GM19372 (cell line): Measurements from ENCODE around the gene CBR4.
"Not testable (repeated sequence)": the region's sequence is repeated elsewhere in the genome, so short reads cannot be mapped to it uniquely, and the experiment has no call there.

Experiments used
- ATAC-seq: cut with Tn5 transposase; IDR thresholded peaks from one replicate; pipeline ENCODE4 v1.9.1; 2021; ENCODE audit warnings: mild to moderate bottlenecking, low read depth, moderate library complexity; ENCODE audit not compliant: unreplicated experiment

Gene CBR4

DNA sequence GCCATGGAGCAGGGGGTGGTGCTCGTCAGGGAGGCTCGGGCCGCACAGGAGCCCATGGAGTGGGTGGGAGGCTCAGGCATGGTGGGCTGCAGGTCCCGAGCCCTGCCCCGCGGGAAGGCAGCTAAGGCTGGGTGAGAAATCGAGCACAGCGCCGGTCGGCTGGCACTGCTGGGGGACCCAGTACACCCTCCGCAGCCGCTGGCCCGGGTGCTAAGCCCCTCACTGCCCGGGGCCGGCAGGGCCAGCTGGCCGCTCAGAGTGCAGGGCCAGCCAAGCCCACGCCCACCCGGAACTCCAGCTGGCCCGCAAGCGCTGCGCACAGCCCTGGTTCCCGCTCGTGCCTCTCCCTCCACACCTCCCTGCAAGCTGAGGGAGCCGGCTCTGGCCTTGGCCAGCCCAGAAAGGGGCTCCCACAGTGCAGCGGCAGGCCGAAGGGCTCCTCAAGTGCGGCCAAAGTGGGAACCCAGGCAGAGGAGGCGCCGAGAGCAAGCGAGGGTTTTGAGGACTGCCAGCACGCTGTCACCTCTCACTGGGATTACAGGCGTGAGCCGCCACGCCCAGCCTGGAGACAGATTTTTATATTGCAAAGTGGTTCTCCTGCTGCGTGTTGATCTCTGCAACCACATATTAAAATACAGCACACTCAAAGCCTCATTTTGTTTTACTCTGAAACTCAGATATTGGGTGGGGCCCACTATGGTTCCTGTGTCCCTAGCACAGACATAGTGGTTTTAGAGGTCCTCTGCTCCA is 26.0 kb upstream of the CBR4 start:
- not testable (repeated sequence) for ATAC-seq

DNA sequence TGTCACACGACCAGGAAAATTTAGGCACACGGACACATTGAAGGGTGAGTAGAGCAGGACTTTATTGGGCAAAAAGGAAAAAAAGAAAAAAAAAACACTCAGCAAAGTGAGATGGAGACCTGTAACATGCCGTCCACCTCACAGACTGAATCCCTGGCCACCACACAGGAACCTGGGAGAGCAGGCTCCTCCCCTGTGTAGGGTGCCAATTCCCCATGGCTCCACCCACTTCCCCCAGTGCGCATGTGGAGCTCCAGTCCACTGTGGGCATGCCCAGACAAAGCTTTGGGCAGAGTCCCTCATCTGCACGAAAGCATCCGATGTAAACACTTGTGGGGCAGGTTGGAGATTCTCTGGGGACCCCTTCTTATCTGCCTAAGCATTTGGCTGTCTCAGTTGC is 23.6 kb upstream of the CBR4 start:
- no peak for ATAC-seq

DNA sequence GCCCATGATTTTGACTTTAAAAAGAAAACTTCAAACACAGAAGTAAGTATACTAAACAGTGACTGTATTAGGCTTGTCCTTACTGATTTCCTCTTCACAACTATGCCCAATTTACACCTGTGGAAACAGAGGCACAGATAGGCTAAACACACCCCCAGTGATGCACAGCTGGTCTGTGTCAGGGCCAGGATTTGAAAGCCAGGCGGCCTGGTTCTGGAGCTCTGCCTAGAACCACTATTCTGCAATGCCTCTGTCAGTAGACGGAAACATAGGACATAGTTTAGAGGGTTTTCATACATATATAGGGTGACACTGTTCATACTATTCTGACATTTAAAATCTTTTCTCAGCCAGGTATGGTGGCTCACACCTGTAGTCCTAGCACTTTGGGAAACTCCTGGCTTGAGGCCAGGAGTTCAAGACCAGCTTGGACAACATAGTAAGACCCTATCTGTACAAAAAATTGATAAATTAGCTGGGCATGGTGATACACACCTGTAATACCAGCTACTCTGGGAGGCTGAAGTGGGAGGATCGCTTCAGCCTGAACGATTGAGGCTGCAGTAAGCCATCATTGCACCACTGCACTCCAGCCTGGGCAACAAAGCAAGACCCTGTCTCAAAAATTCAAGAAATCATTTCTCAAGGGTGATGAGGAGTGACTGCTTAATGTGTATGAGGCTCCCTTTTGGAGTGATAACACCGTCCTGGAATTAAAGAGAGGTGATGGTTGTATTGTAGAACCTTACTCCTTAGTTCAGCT is 23.0 kb upstream of the CBR4 start:
- ATAC-seq = no peak

DNA sequence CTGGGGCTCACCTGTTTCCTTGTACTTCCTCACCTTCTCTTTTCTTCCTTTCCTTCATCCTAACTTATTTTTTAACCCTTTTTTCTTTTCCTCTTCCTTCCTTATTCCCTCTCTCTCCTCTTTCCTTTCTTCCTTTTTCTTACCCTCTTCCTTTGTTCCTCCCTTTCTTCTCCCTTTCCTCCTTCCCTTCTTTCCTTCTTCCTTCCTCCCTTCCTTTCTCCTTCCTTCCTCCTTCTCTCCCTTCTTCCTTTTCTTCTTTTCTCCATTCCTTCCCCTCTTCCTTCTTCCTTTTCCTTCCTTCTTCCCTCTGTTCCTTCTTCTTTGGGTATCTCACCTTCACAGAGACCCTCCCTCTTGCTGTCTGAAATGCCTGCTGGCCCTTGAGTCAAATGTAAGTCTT is 22.1 kb upstream of the CBR4 start:
- no peak for ATAC-seq

DNA sequence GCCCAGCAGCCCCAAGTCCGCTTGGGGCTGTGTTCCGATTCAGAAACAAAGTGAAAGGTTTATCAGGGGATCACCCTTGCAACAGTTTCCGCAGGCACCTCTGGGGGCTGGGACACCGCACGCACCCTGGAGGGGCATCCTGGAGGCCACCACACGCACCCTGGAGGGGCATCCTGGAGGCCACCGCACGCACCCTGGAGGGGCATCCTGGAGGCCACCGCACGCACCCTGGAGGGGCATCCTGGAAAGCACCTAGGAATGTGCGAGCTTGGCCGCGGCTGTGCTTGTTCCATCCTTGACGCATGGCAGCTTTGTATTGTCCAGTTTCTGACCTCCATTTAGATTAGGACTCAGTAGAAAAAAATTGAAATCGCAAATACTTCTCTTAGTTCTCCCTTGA is 21.3 kb upstream of the CBR4 start:
- ATAC-seq = no peak

DNA sequence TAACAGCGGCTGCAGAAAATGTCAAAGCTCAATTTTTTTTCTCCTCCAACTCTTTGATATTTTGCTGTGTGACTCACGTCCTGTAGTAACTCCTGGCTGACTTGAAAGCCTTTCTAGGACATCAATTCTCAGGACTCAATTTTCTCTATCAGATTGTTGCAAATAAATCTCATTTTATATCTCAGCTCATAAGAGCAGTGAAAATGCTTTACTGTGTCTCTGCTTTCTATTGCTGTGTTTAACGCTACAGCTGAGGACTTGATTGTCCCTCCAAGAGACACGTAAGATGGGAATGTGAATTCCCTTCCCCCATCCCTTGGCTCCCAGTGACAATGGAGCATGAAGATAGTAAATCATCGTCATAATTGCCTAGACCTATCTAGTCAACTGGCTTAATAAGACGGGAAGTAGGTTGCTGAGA is 20.5 kb upstream of the CBR4 start:
- no peak for ATAC-seq

DNA sequence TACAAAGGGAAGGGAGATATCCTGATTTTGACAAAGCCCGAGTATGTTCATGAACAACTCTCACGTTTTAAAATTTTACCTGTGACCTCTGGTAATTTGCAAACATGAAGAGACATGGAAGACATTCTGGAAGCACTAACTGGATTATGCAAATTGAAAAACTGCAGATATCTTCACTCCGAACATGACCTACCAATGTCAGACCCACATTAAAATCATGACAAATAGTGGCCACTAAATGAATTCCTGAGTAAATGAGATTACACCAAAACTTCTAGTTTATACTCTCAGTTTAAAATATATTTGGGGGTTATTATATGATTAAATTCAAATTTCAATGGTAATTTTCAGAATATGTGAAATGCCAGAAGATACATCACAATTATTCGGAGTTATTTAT is 19.9 kb upstream of the CBR4 start:
- ATAC-seq = no peak

DNA sequence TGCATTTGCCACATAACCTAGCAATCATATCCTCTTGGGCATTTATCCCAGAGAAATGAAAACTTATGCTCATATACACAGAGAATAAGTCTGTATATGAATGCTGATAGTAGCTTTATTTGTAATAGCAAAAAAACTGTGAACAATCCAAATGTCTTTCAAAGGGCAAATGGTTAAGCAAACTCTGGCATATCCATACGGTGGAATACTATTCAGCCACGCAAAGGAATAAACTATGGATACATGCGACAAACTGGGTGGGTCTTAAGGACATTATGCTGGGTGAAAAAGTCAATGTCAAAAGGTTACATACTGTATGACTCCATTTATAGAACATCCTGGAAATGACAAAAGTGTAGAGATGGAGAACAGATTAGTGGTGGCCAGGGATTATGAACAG is 17.6 kb upstream of the CBR4 start:
- no peak for ATAC-seq

DNA sequence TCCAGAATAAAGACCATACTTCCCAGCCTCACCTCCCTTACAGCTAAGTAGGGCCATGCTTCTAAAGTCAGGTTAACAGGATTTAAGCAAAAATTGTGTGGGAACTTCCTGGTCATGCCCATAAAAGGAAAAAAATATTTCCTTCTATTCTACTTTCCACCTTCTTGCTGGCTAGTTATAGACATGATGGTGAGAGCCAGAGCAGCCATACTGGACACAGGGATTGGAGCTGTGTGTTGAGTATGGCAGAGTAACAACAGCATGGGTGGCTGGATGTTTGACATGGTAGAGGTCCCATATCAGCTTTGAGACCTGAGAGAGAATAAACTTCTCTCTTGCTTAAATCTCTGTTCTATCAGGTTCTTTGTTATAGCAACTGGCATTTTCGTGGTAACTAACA is 15.1 kb upstream of the CBR4 start:
- ATAC-seq = no peak

DNA sequence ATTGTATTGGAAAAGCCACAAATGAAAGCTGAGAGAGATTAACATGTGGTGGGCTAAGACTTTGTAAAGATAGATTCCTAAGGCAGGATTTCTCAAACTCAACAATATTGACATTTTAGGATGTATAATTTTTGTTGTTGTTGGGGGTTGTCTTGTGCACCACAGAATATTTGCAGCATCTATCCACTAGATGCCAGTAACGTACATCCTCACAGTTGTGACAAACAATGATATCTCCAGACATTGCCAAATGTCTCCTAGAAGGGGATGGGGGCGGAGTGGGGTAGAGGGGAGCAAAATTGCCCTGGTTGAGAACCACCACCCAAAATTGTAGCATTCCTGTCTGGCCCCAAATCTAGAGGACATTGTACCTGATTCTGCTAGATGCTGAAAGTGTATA is 14.7 kb upstream of the CBR4 start:
- ATAC-seq = peak; percentile 79

DNA sequence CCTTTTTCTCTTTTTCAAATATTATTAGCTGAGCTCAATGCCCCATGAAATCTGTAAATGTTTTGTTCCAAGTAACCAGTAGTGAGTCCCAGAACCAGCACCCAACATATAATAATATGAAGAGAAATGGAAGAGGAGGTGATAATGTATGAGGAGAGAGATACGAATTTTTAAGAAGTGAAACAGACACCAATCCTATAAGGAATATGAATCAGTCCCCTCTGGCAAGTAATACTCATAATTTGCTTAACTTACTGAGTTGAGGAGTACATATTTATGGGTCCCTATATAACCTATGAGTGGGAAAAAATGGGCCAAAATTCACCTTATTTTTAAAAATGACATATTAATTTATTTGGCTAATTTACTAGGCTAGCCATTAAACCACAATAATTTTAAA is 8.4 kb upstream of the CBR4 start:
- no peak for ATAC-seq

DNA sequence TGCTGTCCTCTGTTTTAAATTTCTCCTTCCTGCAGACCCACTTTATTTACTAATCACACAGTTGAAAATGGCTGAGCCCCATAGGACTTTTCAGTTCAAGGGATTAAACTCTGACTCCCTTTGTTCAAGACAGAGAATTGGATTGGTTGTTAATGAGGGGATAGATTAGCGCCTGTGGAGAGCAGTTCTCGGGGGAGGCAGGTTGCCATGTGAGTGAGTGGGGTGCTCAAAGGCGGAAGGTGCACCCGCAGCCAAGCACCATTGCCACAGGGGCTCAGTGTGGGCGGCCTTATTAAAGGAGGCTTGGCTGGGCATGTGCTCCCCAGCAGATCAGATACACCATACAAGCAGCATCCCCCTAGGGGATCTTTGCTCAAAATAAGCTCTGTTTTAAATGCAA is 7.9 kb upstream of the CBR4 start:
- ATAC-seq = no peak

DNA sequence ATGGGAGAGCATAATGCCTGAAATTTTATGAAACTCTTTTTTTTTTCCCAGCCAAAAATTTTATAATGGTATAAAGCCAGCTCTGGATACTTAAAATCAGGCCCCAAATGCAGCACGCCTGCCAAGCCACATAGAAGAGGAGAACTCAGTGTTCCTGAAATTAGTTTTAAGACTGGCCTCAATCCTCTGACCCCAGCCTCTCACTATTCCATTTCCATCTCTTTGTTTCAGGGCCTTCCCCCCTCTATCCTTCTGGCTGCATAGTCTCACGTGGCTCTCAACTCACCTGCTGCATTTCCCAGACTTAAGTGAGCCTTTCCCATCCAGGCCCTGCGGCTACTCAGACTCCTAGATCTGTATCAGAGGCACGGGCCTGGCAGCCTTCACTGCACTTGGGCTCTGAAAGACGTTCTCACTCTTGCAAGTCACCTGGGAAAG is 5.2 kb upstream of the CBR4 start:
- ATAC-seq = no peak

DNA sequence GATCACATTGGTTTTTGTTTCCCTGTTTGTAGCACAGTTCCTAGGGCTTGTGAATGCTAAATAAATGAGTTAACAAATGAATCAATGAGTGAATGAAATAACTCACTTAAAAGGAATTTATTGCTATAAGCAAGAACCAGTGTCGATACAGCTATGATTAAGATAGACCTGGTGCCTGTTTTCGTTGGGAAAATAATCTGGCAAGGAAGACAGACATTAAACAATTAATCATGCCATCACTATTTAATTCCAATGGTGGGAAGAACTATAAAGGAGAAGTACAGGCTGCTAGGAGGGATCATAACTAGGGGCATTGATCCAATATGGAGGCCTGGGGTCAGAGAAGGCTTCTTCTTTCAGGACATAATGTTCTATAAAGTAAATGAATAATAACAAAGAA is 4.5 kb upstream of the CBR4 start:
- no peak for ATAC-seq

DNA sequence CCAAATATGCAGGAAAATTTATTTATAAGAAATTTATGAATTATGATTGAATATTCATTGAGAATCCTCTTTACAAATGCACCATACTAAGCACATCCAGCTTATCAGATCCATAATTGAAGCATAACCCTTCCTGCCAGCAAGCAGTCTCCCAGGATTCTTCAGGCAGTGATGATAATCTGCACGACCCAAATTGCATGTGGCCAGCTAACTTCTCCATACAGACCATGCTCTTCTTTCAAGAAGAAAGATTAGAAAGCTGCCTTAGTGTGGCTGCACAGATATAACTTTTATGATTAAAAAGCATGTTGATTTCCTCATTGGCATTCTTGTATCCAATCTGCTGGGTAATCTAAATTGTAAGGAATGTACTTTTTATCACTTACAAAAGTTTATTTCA is 3.3 kb upstream of the CBR4 start:
- ATAC-seq = no peak

DNA sequence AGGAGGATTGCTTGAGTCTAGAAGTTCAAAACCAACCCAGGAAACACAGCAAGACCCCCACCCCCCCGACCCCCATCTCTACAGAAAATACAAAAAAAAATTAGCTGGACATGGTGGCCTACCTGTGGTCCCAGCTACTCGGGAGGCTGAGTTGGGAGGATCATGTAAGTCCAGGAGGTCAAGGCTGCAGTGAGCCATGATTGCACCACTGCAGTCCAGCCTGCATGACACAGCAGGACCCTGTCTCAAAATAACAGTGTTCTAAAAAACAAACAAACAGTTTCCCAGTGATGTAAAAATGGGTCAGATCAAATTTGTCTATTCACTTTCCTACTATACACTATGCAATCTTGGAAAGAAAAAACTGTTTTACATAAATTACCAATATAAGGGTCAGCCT is 2.0 kb upstream of the CBR4 start:
- ATAC-seq = no peak

DNA sequence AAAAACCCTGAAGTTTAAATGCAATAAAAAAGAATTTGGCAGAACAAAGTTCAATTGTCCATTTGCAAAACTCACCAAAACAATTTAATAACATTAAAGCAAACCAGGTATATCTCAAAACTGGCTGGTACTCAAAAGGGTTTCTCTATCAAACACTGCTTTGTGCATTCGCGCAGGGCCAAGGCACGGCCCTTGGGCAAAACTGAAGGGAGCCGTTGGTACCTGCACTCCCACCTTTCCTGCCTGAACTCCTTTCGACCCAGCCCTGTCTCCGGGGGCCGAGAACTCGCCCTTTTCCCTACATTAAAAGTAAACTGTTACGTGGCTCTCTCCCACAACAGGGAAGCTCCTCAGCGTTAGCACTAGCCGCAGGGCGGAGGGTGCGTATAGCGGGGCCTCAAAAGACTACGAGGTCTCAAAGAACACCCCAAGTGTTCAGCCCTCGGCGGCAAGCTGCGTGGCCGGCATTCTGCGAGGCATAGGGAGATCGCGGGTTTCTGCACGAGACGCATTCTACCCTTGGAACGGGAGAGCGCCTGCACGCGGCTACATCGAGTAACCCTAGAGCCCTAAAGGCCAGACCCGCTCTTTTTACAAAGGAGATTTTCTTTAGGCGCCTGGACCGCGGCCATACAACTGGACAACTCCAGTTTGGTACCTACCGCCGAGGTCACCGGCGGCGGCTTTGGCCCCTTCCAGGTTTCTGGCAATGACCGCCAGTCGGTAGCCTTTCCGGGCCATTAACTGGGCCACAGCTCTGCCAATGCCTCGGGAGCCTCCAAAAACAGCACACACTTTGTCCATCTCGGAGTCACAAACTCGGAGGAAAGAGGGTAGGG is 550 bp downstream of the CBR4 start:
- peak; percentile 23 for ATAC-seq

DNA sequence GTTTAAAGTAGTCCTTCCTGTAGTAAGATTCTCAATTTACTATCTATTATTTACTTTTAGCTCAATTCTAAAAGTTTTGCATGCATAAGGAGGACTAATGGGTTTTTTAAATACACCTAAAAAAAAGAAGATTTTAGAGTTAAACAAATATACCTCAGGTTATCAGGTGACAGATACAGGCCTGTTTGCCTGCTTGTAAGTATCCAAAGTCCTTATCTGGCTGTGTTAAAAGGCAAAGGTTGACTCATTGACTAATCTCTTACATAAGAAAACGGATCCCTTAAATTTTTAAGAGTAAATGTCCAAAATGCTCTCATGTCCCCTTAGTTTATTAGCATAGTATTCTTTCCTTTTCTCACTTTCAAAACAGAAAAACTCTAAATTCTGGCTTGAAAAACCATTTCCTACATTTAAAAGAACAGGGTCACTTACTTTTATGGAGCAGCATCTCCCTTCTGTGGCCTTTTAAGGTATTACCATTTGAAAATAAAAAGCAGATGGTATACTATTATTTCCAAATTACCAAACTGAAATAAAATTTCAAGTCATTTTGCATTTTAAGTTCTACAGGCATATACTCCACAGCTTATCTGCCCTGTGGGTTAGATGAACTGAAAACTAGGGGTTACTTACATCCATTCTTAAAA is 4.5 kb downstream of the CBR4 start:
- no peak for ATAC-seq

DNA sequence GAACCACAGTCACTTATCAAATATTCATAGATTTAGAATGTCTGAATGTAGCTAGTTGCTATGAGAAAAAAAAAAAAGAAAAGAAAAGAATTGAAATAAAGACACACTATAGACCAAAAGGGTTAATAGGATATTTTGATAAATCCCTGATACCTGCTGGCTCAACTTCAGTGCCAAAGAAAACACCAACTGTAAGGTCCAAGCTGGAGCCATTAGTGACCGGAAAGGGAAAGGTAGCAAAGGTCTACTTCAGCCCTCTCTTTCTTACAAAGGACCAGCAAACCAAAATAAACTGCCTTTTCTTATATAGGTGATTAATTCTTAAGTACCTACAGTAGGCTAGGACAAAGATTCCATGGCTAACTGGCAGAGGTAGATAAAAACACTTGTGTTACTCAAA is 9.7 kb downstream of the CBR4 start:
- ATAC-seq = no peak

DNA sequence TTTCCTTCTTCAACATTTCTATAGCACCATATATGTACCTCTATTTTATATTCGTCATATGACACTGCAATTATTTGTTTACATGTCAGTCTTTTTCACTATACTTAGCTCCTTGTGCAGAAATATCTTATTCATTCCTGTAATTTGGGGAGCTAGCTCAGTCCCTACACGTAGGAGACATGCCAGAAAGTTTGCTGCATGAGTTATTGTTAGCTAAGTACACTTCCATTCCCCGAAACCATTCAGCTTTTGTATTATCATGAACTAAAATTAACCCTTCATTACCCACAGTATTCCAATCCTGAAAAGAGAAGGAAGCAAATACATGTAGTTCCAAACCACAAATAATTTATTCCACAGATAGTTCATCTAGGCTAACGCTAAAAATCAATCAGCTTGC is 10.2 kb downstream of the CBR4 start:
- ATAC-seq = no peak

DNA sequence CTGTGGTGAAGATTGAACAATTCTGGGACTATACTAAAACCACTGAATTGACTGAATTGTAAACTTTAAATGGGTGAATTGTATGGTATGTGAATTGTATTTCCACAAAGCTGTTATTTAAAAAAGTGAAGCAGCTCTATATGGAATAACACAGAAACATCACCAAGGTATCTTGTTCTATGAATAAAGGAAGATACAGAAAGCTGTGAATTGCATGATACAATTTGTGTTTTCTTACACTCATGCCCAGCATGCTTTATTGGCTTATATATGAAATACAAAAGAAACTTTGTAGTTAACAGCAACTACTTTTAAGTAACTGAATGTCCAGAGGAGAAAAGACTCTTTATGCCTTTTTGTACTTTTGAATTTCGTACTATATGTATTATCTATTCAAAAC is 11.5 kb downstream of the CBR4 start:
- ATAC-seq = no peak
